ENCODE measurements around the gene CZIB. TPM values are rescaled to one million over a fixed set of nuclear protein-coding genes. Genes with fewer than 3 reads are reported as not detected.

The CZIB gene
- total RNA-seq, 4 donors from 2014 or later: 25.2 to 60.3 (median 33.8) TPM

DNA sequence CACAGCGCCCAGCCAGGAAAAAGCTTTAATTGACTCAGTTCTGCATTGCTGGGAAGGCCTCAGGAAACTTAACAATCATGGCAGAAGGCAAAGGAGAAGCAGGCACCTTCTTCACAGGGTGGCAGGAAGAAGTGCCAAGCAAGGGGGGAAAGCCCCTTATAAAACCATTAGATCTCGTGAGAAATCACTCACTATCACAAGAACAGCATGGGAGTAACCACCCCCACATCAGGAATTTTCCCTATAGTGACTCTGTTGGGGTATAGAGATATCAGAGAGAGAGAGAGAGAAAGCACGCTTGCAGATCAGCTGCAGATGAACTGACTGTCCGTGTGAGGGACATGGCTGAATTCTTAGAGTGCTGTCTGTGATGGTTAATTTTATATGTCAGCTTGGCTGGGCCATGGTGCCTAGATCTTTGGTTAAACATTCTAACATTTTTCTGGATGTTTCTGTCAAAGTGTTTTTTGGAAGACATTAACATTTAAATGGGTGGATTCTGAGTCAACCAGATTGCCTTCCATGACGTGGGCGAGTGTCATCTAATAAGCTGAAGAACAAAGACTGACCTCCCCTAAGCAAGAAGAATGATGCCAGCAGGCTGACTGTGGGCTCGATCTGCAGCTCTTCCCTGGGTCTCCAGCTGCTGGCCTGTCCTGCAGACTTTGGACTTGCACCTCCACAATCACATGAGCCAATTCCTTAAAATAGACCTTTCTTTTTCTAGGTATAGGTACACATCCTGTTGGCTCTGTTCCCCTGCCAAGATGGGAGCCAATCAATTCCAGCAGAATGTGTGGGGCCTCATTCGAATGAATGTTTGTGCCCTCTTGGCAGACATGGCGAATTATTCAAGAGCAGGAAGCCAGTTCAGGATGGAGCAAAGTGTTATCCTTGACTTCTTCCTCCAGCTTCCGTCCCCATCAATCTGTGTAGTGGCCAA is 45.2 kb downstream of the CZIB start:
- Histone ChIP-seq H3K36me3 (no peaks in the 10 kb centered on the region), H3K4me3 (no peak overlapping the region), H3K4me1 (peaks cover 18% of the 10 kb centered on the region), H3K27ac (no peak overlapping the region), H3K9me3 (no peaks in the 10 kb centered on the region), H3K27me3 (no peaks in the 10 kb centered on the region)
- TF ChIP-seq POLR2AphosphoS5 (IDR thresholded peaks at IDR 0.05) (no peak), POLR2A (IDR thresholded peaks at IDR 0.05) (no peak), EP300 (IDR thresholded peaks at IDR 0.05) (no peak), CTCF (IDR thresholded peaks at IDR 0.05) (no peak)
- no peak for DNase-seq (ENCODE audit: low spot score in 2 of 2)
- WGBS: 78% methylated on average over 10 of the region's 10 CpGs

- Histone ChIP-seq H3K27ac (no peak overlapping the region), H3K9me3 (no peaks in the 10 kb centered on the region), H3K27me3 (no peaks in the 10 kb centered on the region), H3K4me3 (no peak overlapping the region), H3K36me3 (no peaks in the 10 kb centered on the region), H3K4me1 (peaks cover 17% of the 10 kb centered on the region)
- TF ChIP-seq POLR2AphosphoS5 (IDR thresholded peaks at IDR 0.05) (no peak), CTCF (IDR thresholded peaks at IDR 0.05) (no peak), EP300 (IDR thresholded peaks at IDR 0.05) (no peak), POLR2A (IDR thresholded peaks at IDR 0.05) (no peak)
- no peak for DNase-seq (ENCODE audit: low spot score in 2 of 2)
- 32% methylated on average over 6 of the region's 6 CpGs for WGBS
These were observed 47.9 kb downstream of the CZIB start for GRCh38 chr1:53172426-53173128.

DNA sequence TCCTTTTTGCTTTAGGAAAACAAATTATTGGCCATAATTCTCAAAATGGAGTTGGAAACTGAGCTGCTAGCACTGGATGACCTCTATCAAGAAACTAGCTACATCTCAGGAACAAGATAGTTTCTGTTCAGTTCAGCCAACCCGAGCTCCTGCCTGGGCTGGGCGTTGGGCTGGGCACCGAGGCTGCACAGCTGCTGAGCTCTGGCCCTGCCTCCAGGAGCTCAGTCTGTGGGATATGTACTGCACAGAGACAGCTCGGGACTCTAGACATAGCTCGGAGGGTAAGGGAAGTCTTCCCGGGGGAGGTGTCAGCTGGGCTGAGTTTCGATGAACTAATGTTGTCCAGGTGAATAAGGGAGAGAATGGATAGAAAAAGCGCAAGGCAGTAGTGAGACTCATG is 53.5 kb downstream of the CZIB start:
- 71% methylated on average over 7 of the region's 8 CpGs for WGBS
- H3K4me1 ChIP-seq: no peaks in the 10 kb centered on the region
- no peaks in the 10 kb centered on the region for H3K27me3 ChIP-seq
- no peak overlapping the region for H3K27ac ChIP-seq
- H3K36me3 ChIP-seq: no peaks in the 10 kb centered on the region
- TF ChIP-seq POLR2AphosphoS5 (IDR thresholded peaks at IDR 0.05): no peak
- TF ChIP-seq POLR2A (IDR thresholded peaks at IDR 0.05): no peak
- no peak for TF ChIP-seq EP300 (IDR thresholded peaks at IDR 0.05)
- no peak for TF ChIP-seq CTCF (IDR thresholded peaks at IDR 0.05)
- no peak for DNase-seq (ENCODE audit: low spot score in 2 of 2)
- no peak overlapping the region for H3K4me3 ChIP-seq
- H3K9me3 ChIP-seq: no peaks in the 10 kb centered on the region

DNA sequence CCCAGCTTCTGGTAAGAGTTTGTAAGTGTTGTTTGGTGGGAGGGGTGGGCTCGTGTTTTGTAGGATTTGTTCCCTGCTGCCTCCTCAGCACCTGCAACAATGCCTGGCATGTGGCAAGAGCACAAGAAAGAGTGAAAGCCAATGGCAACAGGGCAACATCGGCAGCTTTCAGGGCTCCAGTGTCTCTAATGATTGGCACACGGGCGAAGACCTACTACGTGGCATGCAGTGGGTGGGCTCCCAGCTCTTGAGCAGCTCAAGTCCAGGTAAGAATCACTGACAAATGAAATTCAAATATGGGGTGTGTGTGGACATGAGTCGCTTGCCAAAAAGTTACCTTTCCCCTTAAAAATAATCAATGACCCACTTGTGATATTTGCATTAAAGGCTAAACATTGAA is 54.1 kb downstream of the CZIB start:
- TF ChIP-seq EP300 (IDR thresholded peaks at IDR 0.05): no peak
- TF ChIP-seq CTCF (IDR thresholded peaks at IDR 0.05): no peak
- H3K27ac ChIP-seq: no peak overlapping the region
- no peaks in the 10 kb centered on the region for H3K9me3 ChIP-seq
- 84% methylated on average over 6 of the region's 6 CpGs for WGBS
- H3K4me1 ChIP-seq: no peaks in the 10 kb centered on the region
- no peak overlapping the region for H3K4me3 ChIP-seq
- no peaks in the 10 kb centered on the region for H3K27me3 ChIP-seq
- DNase-seq (ENCODE audit: low spot score in 2 of 2): no peak
- no peaks in the 10 kb centered on the region for H3K36me3 ChIP-seq

GRCh38 chr1:53165408-53165961 is 54.9 kb downstream of the CZIB start:
- H3K27ac ChIP-seq: no peak overlapping the region
- H3K9me3 ChIP-seq: no peaks in the 10 kb centered on the region
- no peaks in the 10 kb centered on the region for H3K4me1 ChIP-seq
- H3K36me3 ChIP-seq: no peaks in the 10 kb centered on the region
- no peak for DNase-seq (ENCODE audit: low spot score in 2 of 2)
- no peaks in the 10 kb centered on the region for H3K27me3 ChIP-seq
- WGBS: 79% methylated on average over 5 of the region's 5 CpGs
- no peak overlapping the region for H3K4me3 ChIP-seq
- TF ChIP-seq POLR2A (IDR thresholded peaks at IDR 0.05) (no peak), CTCF (IDR thresholded peaks at IDR 0.05) (no peak)

Measured in suprapubic skin (tissue), 4 donors.